Chondrocyte (in vitro differentiated cells): Measurements from ENCODE around the gene NPAS3. TPM values are rescaled to one million over a fixed set of nuclear protein-coding genes. Genes with fewer than 3 reads are reported as not detected.
"Not testable (repeated sequence)": the region's sequence is repeated elsewhere in the genome, so short reads cannot be mapped to it uniquely, and the experiment has no call there.

Experiments used
- DNase-seq: peaks from one replicate; pipeline ENCODE4 v3.0.0; 2021; ENCODE audit warnings: mixed read lengths, low spot score
- H3K27ac Mint-ChIP-seq: one replicate; pipeline ENCODE4 v1.8.0; 2021; ENCODE audit warnings: mild to moderate bottlenecking, moderate library complexity, mixed read lengths; ENCODE audit not compliant: unreplicated experiment
- H3K27me3 Mint-ChIP-seq: 2 replicates; pipeline ENCODE4 v1.8.0; 2021; ENCODE audit warnings: low read depth, mixed read lengths
- H3K36me3 Mint-ChIP-seq: 2 replicates; pipeline ENCODE4 v1.8.0; 2021; ENCODE audit warnings: low read depth, mixed read lengths
- H3K4me1 Mint-ChIP-seq: 2 replicates; pipeline ENCODE4 v1.8.0; 2021; ENCODE audit warnings: low read depth, mild to moderate bottlenecking, mixed read lengths
- H3K4me3 Mint-ChIP-seq: one replicate; pipeline ENCODE4 v1.8.0; 2021; ENCODE audit warnings: mild to moderate bottlenecking, moderate library complexity, mixed read lengths; ENCODE audit not compliant: unreplicated experiment
- H3K9me3 Mint-ChIP-seq: 2 replicates; pipeline ENCODE4 v1.8.0; 2021; ENCODE audit warnings: low read depth, mixed read lengths
- CTCF ChIP-seq: fragments of 200-600 bp; sonication (generic); IDR thresholded peaks from 2 replicates; pipeline ENCODE4 v1.5.0; 2021; ENCODE audit warnings: antibody characterized with exemption, mild to moderate bottlenecking, moderate library complexity
- total RNA-seq: library from RNA; stranded (reverse); gene quantifications from 3 replicates; pipeline ENCODE4 v1.2.1, GENCODE V29; 2021

NPAS3 gene
- total RNA-seq, 1 donor from 2014 or later, result 2.6 TPM

GRCh38 chr14:33085799-33086198 lies 147.1 kb downstream of the NPAS3 start:
- no peak overlapping the region for H3K27ac Mint-ChIP-seq
- TF ChIP-seq CTCF, result no peak
- peaks cover 2% of the 10 kb centered on the region for H3K27me3 Mint-ChIP-seq
- H3K4me1 Mint-ChIP-seq, result peaks cover 5% of the 10 kb centered on the region
- H3K36me3 Mint-ChIP-seq, result peaks cover 2% of the 10 kb centered on the region
- no peak for DNase-seq
- peaks cover 11% of the 10 kb centered on the region for H3K9me3 Mint-ChIP-seq
- no peak overlapping the region for H3K4me3 Mint-ChIP-seq

- not testable (repeated sequence) for DNase-seq, H3K27me3 Mint-ChIP-seq, H3K4me1 Mint-ChIP-seq, H3K4me3 Mint-ChIP-seq, H3K36me3 Mint-ChIP-seq, H3K27ac Mint-ChIP-seq
- H3K9me3 Mint-ChIP-seq, result peaks cover 25% of the 10 kb centered on the region
Observed at GRCh38 chr14:33088274-33088673, 149.6 kb downstream of the NPAS3 start.

GRCh38 chr14:33098016-33098415 lies 159.3 kb downstream of the NPAS3 start:
- Mint-ChIP-seq H3K36me3 (peaks cover 4% of the 10 kb centered on the region), H3K9me3 (peaks cover 11% of the 10 kb centered on the region), H3K4me1 (no peaks in the 10 kb centered on the region), H3K27ac (no peak overlapping the region), H3K4me3 (no peak overlapping the region), H3K27me3 (no peaks in the 10 kb centered on the region)
- DNase-seq, result no peak
- TF ChIP-seq CTCF, result no peak

- no peak overlapping the region for H3K27ac Mint-ChIP-seq
- H3K36me3 Mint-ChIP-seq, result no peaks in the 10 kb centered on the region
- no peak overlapping the region for H3K4me3 Mint-ChIP-seq
- no peak for TF ChIP-seq CTCF
- H3K27me3 Mint-ChIP-seq, result no peaks in the 10 kb centered on the region
- no peak for DNase-seq
- no peaks in the 10 kb centered on the region for H3K4me1 Mint-ChIP-seq
- no peaks in the 10 kb centered on the region for H3K9me3 Mint-ChIP-seq
Observed at GRCh38 chr14:33103489-33103888, 164.8 kb downstream of the NPAS3 start.

GRCh38 chr14:33103966-33104365 lies 165.3 kb downstream of the NPAS3 start:
- no peak for TF ChIP-seq CTCF
- Mint-ChIP-seq H3K27ac (no peak overlapping the region), H3K27me3 (no peaks in the 10 kb centered on the region), H3K4me3 (no peak overlapping the region), H3K4me1 (no peaks in the 10 kb centered on the region), H3K9me3 (no peaks in the 10 kb centered on the region), H3K36me3 (no peaks in the 10 kb centered on the region)
- DNase-seq, result no peak

- H3K27ac Mint-ChIP-seq, result no peak overlapping the region
- no peaks in the 10 kb centered on the region for H3K27me3 Mint-ChIP-seq
- no peak for DNase-seq
- H3K4me1 Mint-ChIP-seq, result no peaks in the 10 kb centered on the region
- H3K4me3 Mint-ChIP-seq, result no peak overlapping the region
- H3K9me3 Mint-ChIP-seq, result peaks cover 5% of the 10 kb centered on the region
- no peak for TF ChIP-seq CTCF
- H3K36me3 Mint-ChIP-seq, result no peaks in the 10 kb centered on the region
Observed at GRCh38 chr14:33110737-33111443, 172.2 kb downstream of the NPAS3 start.
